IMR-90 (cell line): ENCODE data around the gene AIDA. TPM values are rescaled to one million over a fixed set of nuclear protein-coding genes. Genes with fewer than 3 reads are reported as not detected.

Source experiments
- ATAC-seq: fragments of 200-7000 bp; cut with Tn5 transposase; 2 replicates; pipeline ENCODE4 v1.9.1; 2020; ENCODE audit warnings: low read depth, mild to moderate bottlenecking, moderate library complexity
- BruUV-seq: library from RNA; stranded (reverse); fragments of 400-500 nt; replicated peaks from 2 replicates; lab custom pipeline; 2021; lab: Mats Ljungman, UMichigan
- CTCF ChIA-PET: fragments of 300-600 bp; formaldehyde crosslinking; extraction: SDS; loops from one replicate; lab custom pipeline; 2021; ENCODE audit warnings: antibody characterized with exemption; lab: Yijun Ruan, JAX
- POLR2A ChIA-PET: fragments of 300-600 bp; sonication (Branson Sonifier 250); formaldehyde crosslinking; loops from one replicate; lab custom pipeline; 2022; ENCODE audit warnings: antibody characterized with exemption; ENCODE audit not compliant: unreplicated experiment; lab: Charles Lee
- DNase-seq: peaks from one replicate; pipeline ENCODE4 v3.0.0; 2013
- H2AFZ ChIP-seq: replicated peaks from 2 replicates; pipeline ENCODE3; 2013; ENCODE audit warnings: low read length, mild to moderate bottlenecking; ENCODE audit not compliant: poor library complexity
- H2AK5ac ChIP-seq: 2 replicates; pipeline ENCODE4 v1.6.1; 2013; ENCODE audit warnings: low read depth, low read length, inconsistent platforms
- H2AK9ac ChIP-seq: replicated peaks from 2 replicates; pipeline ENCODE3; 2013; ENCODE audit warnings: mild to moderate bottlenecking, low read depth, low read length, moderate library complexity; ENCODE audit not compliant: poor library complexity
- H2BK120ac ChIP-seq: 2 replicates; pipeline ENCODE4 v1.6.1; 2013; ENCODE audit warnings: low read depth, low read length, inconsistent platforms
- H2BK15ac ChIP-seq: 3 replicates; pipeline ENCODE4 v1.6.1; 2013; ENCODE audit warnings: low read depth, low read length, inconsistent platforms
- H2BK20ac ChIP-seq: 2 replicates; pipeline ENCODE4 v1.6.1; 2013; ENCODE audit warnings: low read depth, mild to moderate bottlenecking, inconsistent platforms, low read length, moderate library complexity
- H2BK5ac ChIP-seq: 2 replicates; pipeline ENCODE4 v1.6.1; 2013; ENCODE audit warnings: mild to moderate bottlenecking, low read depth, low read length, inconsistent platforms; ENCODE audit not compliant: poor library complexity, severe bottlenecking
- H3K14ac ChIP-seq: replicated peaks from 2 replicates; pipeline ENCODE4 v1.6.1; 2013; ENCODE audit warnings: low read depth, low read length, inconsistent platforms
- H3K18ac ChIP-seq: 2 replicates; pipeline ENCODE4 v1.6.1; 2013; ENCODE audit warnings: low read depth, low read length, control low read depth
- H3K23ac ChIP-seq: 2 replicates; pipeline ENCODE4 v1.6.1; 2013; ENCODE audit warnings: low read depth, low read length, inconsistent platforms
- H3K27ac ChIP-seq: 2 replicates; pipeline ENCODE4 v1.5.1; 2013; ENCODE audit warnings: mild to moderate bottlenecking, control low read depth, low read length; ENCODE audit not compliant: insufficient read depth
- H3K27me3 ChIP-seq: 2 replicates; pipeline ENCODE4 v1.6.1; 2013; ENCODE audit warnings: low read length; ENCODE audit not compliant: control insufficient read depth, insufficient read depth
- H3K36me3 ChIP-seq: 2 replicates; pipeline ENCODE4 v1.6.1; 2013; ENCODE audit warnings: low read length, mixed read lengths; ENCODE audit not compliant: control insufficient read depth, insufficient read depth
- H3K4ac ChIP-seq: 2 replicates; pipeline ENCODE4 v1.6.1; 2013; ENCODE audit warnings: low read depth, low read length, inconsistent platforms
- H3K4me1 ChIP-seq: 2 replicates; pipeline ENCODE4 v1.6.1; 2013; ENCODE audit warnings: low read length, mixed read lengths; ENCODE audit not compliant: control insufficient read depth, insufficient read depth
- H3K4me2 ChIP-seq: 2 replicates; pipeline ENCODE4 v1.6.1; 2013; ENCODE audit warnings: low read depth, mild to moderate bottlenecking, control low read depth, low read length, moderate library complexity
- H3K4me3 ChIP-seq: 2 replicates; pipeline ENCODE4 v1.5.1; 2013; ENCODE audit warnings: low read depth, mild to moderate bottlenecking, control low read depth, low read length, moderate library complexity; ENCODE audit not compliant: insufficient read depth
- H3K56ac ChIP-seq: 2 replicates; pipeline ENCODE4 v1.6.1; 2013; ENCODE audit warnings: low read length, inconsistent platforms; ENCODE audit not compliant: insufficient read depth; ENCODE audit errors: extremely low read depth
- H3K79me1 ChIP-seq, 2 experiments: 2 replicates each; pipeline ENCODE4 v1.6.1; 2013; ENCODE audit warnings: low read length in 2 of 2, inconsistent platforms in 1 of 2, low read depth in 1 of 2
- H3K9ac ChIP-seq: 2 replicates; pipeline ENCODE4 v1.6.1; 2013; ENCODE audit warnings: low read depth, low read length, control low read depth
- H3K9me1 ChIP-seq: 2 replicates; pipeline ENCODE4 v1.6.1; 2013; ENCODE audit warnings: low read length, inconsistent platforms; ENCODE audit not compliant: insufficient read depth
- H3K9me3 ChIP-seq: 2 replicates; pipeline ENCODE4 v1.6.1; 2013; ENCODE audit warnings: low read length; ENCODE audit not compliant: control insufficient read depth, insufficient read depth
- H4K20me1 ChIP-seq: 2 replicates; pipeline ENCODE4 v1.6.1; 2013; ENCODE audit warnings: low read length, inconsistent platforms; ENCODE audit not compliant: insufficient read depth
- H4K5ac ChIP-seq: 2 replicates; pipeline ENCODE4 v1.6.1; 2013; ENCODE audit warnings: mild to moderate bottlenecking, low read depth, low read length, control low read depth
- H4K8ac ChIP-seq, 2 experiments: 2 replicates each; pipeline ENCODE4 v1.6.1; 2013; ENCODE audit warnings: low read depth in 2 of 2, low read length in 2 of 2, control low read depth in 1 of 2, inconsistent platforms in 1 of 2
- H4K91ac ChIP-seq: 2 replicates; pipeline ENCODE4 v1.6.1; 2013; ENCODE audit warnings: low read depth, low read length, inconsistent platforms; ENCODE audit not compliant: insufficient read depth
- BHLHE40 ChIP-seq: fragments of 150-350 bp; IDR thresholded peaks from 2 replicates; pipeline ENCODE4 v1.6.1; 2016; ENCODE audit warnings: mild to moderate bottlenecking, low read depth, low read length
- CEBPB ChIP-seq: IDR thresholded peaks from 2 replicates; pipeline ENCODE4 v1.6.1; 2012; ENCODE audit warnings: low read depth, low read length, improper control_type of control experiment
- CHD1 ChIP-seq: IDR thresholded peaks from 2 replicates; pipeline ENCODE4 v1.6.1; 2012; ENCODE audit warnings: low read depth, low read length, improper control_type of control experiment
- FOS ChIP-seq: fragments of 150-350 bp; IDR thresholded peaks from 2 replicates; pipeline ENCODE4 v1.6.1; 2016; ENCODE audit warnings: low read depth, low read length
- MAFK ChIP-seq: IDR thresholded peaks from 2 replicates; pipeline ENCODE4 v1.6.1; 2012; ENCODE audit warnings: low read depth, low read length, improper control_type of control experiment
- MAZ ChIP-seq: IDR thresholded peaks from 2 replicates; pipeline ENCODE4 v1.6.1; 2012; ENCODE audit warnings: low read depth, mild to moderate bottlenecking, low read length, improper control_type of control experiment, moderate library complexity, borderline replicate concordance
- MXI1 ChIP-seq: IDR thresholded peaks from 2 replicates; pipeline ENCODE4 v1.6.1; 2012; ENCODE audit warnings: low read depth, mild to moderate bottlenecking, low read length, moderate library complexity, borderline replicate concordance
- NFE2L2 ChIP-seq: fragments of 150-350 bp; IDR thresholded peaks from 2 replicates; pipeline ENCODE4 v1.6.1; 2016; ENCODE audit warnings: low read depth, mild to moderate bottlenecking, low read length
- POLR2A ChIP-seq: IDR thresholded peaks from 2 replicates; pipeline ENCODE4 v1.6.1; 2012; ENCODE audit warnings: mild to moderate bottlenecking, low read depth, low read length
- RAD21 ChIP-seq: IDR thresholded peaks from 2 replicates; pipeline ENCODE4 v1.6.1; 2012; ENCODE audit warnings: low read length, improper control_type of control experiment
- RCOR1 ChIP-seq: IDR thresholded peaks from 2 replicates; pipeline ENCODE4 v1.6.1; 2012; ENCODE audit warnings: mild to moderate bottlenecking, low read length, improper control_type of control experiment; ENCODE audit not compliant: insufficient replicate concordance
- RFX5 ChIP-seq: IDR thresholded peaks from 2 replicates; pipeline ENCODE4 v1.8.0; 2012; ENCODE audit warnings: low read depth, mild to moderate bottlenecking, low read length, moderate library complexity
- SMC3 ChIP-seq: fragments of 150-350 bp; IDR thresholded peaks from 2 replicates; pipeline ENCODE4 v1.6.1; 2016; ENCODE audit warnings: low read depth, mild to moderate bottlenecking, antibody characterized with exemption, low read length, moderate library complexity
- dilution Hi-C: fragments of 300-500 bp; cut with HindIII; formaldehyde crosslinking; loops from one replicate; pipeline ENCODE4 v1.14.3; 2018; ENCODE audit warnings: low sequenced_read_pairs; ENCODE audit not compliant: unreplicated experiment
- in situ Hi-C: fragments of 300-500 bp; cut with MboI; formaldehyde crosslinking; loops from 3 replicates; pipeline ENCODE4 v1.14.3; 2019; ENCODE audit warnings: low sequenced_read_pairs, inconsistent platforms, mixed read lengths
- intact Hi-C: fragments of 100-400 bp; cut with micrococcal nuclease; formaldehyde crosslinking; loops from 2 replicates; pipeline ENCODE4 v1.10.0; 2022
- polyA plus RNA-seq, 3 experiments: library from polyadenylated mRNA; depleted of rRNA; stranded (reverse); fragments of >200 nt; gene quantifications; 2 replicates each; pipeline ENCODE4 v1.2.3, GENCODE V29; 2012; ENCODE audit warnings: low replicate concordance in 1 of 3
- total RNA-seq: library from RNA; depleted of rRNA; stranded (reverse); fragments of >200 nt; gene quantifications from 2 replicates; pipeline ENCODE4 v1.2.3, GENCODE V29; 2012
- TF ChIP-seq, protein P1 (sequence below): conservative IDR thresholded peaks from 2 replicates; pipeline ENCODE4 v1.5.1; 2012; ENCODE audit warnings: mild to moderate bottlenecking, low read depth, low read length, improper control_type of control experiment
- TF ChIP-seq, protein P2 (sequence below): fragments of 150-350 bp; IDR thresholded peaks from 2 replicates; pipeline ENCODE4 v1.6.1; 2016; ENCODE audit warnings: low read depth, mild to moderate bottlenecking, low read length, moderate library complexity, borderline replicate concordance
- TF ChIP-seq, protein P3 (sequence below): fragments of 150-350 bp; IDR thresholded peaks from 2 replicates; pipeline ENCODE4 v1.6.1; 2017; ENCODE audit warnings: mild to moderate bottlenecking, antibody characterized with exemption, low read length, low read depth

AIDA gene
- total and polyA plus RNA-seq, 2 of the 4 experiments (the other 2 are of a cell fraction), result 47.9 to 48.6 TPM

DNA sequence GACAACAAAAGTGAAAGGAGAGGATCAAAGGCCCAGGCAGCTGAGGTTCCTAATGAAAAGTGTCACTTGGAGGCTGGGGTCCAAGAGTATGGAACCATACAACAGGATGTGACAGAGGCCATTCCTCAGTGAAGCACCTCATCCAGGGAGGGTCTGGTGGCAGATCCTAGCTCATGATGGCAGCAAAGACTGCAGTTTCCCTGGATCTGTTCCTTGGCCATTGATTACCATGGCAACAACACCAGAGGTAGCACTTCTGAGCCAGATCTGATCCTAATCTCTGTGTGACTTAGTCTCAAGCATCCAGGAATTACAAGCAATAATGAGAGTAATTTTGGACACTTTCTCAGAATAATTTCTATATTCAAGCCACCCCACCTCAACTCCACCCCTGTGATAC, 37.6 kb upstream of the AIDA start:
- dilution Hi-C loops, result no loop called here
- Histone ChIP-seq H4K5ac (no peak overlapping the region), H3K9me1 (no peaks in the 10 kb centered on the region), H4K20me1 (no peaks in the 10 kb centered on the region), H3K79me1 (no peaks in the 10 kb centered on the region), H3K14ac (no peak overlapping the region), H3K9me3 (no peaks in the 10 kb centered on the region), H2BK20ac (no peak overlapping the region), H2AK5ac (no peak overlapping the region), H4K91ac (no peak overlapping the region), H3K23ac (no peak overlapping the region), H2BK120ac (no peak overlapping the region), H3K4me1 (no peaks in the 10 kb centered on the region), H3K56ac (no peak overlapping the region), H2BK15ac (no peak overlapping the region), H3K27me3 (peaks cover 2% of the 10 kb centered on the region), H2BK5ac (no peak overlapping the region), H2AFZ (no peak overlapping the region), H3K18ac (no peak overlapping the region), H2AK9ac (no peak overlapping the region), H3K4me2 (no peak overlapping the region), H3K36me3 (no peaks in the 10 kb centered on the region), H3K4me3 (no peak overlapping the region), H3K27ac (no peak overlapping the region), H4K8ac (no peak overlapping the region), H3K9ac (no peak overlapping the region), H3K4ac (no peak overlapping the region)
- in situ Hi-C loops, result no loop called here
- CTCF ChIA-PET, result no interaction called here
- BruUV-seq, result no TSS peak
- TF ChIP-seq RFX5 (no peak), SMC3 (no peak), RAD21 (no peak), MAFK (no peak), BHLHE40 (no peak), CEBPB (no peak), NFE2L2 (no peak), CHD1 (no peak), RCOR1 (no peak), POLR2A (no peak), FOS (no peak), MAZ (no peak), MXI1 (no peak)
- TF ChIP-seq, protein P1, sequence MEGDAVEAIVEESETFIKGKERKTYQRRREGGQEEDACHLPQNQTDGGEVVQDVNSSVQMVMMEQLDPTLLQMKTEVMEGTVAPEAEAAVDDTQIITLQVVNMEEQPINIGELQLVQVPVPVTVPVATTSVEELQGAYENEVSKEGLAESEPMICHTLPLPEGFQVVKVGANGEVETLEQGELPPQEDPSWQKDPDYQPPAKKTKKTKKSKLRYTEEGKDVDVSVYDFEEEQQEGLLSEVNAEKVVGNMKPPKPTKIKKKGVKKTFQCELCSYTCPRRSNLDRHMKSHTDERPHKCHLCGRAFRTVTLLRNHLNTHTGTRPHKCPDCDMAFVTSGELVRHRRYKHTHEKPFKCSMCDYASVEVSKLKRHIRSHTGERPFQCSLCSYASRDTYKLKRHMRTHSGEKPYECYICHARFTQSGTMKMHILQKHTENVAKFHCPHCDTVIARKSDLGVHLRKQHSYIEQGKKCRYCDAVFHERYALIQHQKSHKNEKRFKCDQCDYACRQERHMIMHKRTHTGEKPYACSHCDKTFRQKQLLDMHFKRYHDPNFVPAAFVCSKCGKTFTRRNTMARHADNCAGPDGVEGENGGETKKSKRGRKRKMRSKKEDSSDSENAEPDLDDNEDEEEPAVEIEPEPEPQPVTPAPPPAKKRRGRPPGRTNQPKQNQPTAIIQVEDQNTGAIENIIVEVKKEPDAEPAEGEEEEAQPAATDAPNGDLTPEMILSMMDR, result no peak
- TF ChIP-seq, protein P2, sequence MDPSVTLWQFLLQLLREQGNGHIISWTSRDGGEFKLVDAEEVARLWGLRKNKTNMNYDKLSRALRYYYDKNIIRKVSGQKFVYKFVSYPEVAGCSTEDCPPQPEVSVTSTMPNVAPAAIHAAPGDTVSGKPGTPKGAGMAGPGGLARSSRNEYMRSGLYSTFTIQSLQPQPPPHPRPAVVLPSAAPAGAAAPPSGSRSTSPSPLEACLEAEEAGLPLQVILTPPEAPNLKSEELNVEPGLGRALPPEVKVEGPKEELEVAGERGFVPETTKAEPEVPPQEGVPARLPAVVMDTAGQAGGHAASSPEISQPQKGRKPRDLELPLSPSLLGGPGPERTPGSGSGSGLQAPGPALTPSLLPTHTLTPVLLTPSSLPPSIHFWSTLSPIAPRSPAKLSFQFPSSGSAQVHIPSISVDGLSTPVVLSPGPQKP, result no peak
- TF ChIP-seq, protein P3, sequence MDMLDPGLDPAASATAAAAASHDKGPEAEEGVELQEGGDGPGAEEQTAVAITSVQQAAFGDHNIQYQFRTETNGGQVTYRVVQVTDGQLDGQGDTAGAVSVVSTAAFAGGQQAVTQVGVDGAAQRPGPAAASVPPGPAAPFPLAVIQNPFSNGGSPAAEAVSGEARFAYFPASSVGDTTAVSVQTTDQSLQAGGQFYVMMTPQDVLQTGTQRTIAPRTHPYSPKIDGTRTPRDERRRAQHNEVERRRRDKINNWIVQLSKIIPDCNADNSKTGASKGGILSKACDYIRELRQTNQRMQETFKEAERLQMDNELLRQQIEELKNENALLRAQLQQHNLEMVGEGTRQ, result no peak
- no peak for ATAC-seq
- intact Hi-C loops, result no loop called here
- no peak for DNase-seq
- POLR2A ChIA-PET, result no interaction called here
